IMR-90 (cell line): ENCODE results near the gene BMPER. TPM values are rescaled to one million over a fixed set of nuclear protein-coding genes. Genes with fewer than 3 reads are reported as not detected.
"Not testable (repeated sequence)": the region's sequence is repeated elsewhere in the genome, so short reads cannot be mapped to it uniquely, and the experiment has no call there.

ENCODE experiments used
- ATAC-seq: fragments of 200-7000 bp; cut with Tn5 transposase; 2 replicates; pipeline ENCODE4 v1.9.1; 2020; ENCODE audit warnings: low read depth, mild to moderate bottlenecking, moderate library complexity
- BruUV-seq: library from RNA; stranded (reverse); fragments of 400-500 nt; replicated peaks from 2 replicates; lab custom pipeline; 2021; lab: Mats Ljungman, UMichigan
- CTCF ChIA-PET: fragments of 300-600 bp; formaldehyde crosslinking; extraction: SDS; loops from one replicate; lab custom pipeline; 2021; ENCODE audit warnings: antibody characterized with exemption; lab: Yijun Ruan, JAX
- POLR2A ChIA-PET: fragments of 300-600 bp; sonication (Branson Sonifier 250); formaldehyde crosslinking; loops from one replicate; lab custom pipeline; 2022; ENCODE audit warnings: antibody characterized with exemption; ENCODE audit not compliant: unreplicated experiment; lab: Charles Lee
- DNase-seq: peaks from one replicate; pipeline ENCODE4 v3.0.0; 2013
- H2AFZ ChIP-seq: replicated peaks from 2 replicates; pipeline ENCODE3; 2013; ENCODE audit warnings: low read length, mild to moderate bottlenecking; ENCODE audit not compliant: poor library complexity
- H2AK5ac ChIP-seq: 2 replicates; pipeline ENCODE4 v1.6.1; 2013; ENCODE audit warnings: low read depth, low read length, inconsistent platforms
- H2AK9ac ChIP-seq: replicated peaks from 2 replicates; pipeline ENCODE3; 2013; ENCODE audit warnings: mild to moderate bottlenecking, low read depth, low read length, moderate library complexity; ENCODE audit not compliant: poor library complexity
- H2BK120ac ChIP-seq: 2 replicates; pipeline ENCODE4 v1.6.1; 2013; ENCODE audit warnings: low read depth, low read length, inconsistent platforms
- H2BK15ac ChIP-seq: 3 replicates; pipeline ENCODE4 v1.6.1; 2013; ENCODE audit warnings: low read depth, low read length, inconsistent platforms
- H2BK20ac ChIP-seq: 2 replicates; pipeline ENCODE4 v1.6.1; 2013; ENCODE audit warnings: low read depth, mild to moderate bottlenecking, inconsistent platforms, low read length, moderate library complexity
- H2BK5ac ChIP-seq: 2 replicates; pipeline ENCODE4 v1.6.1; 2013; ENCODE audit warnings: mild to moderate bottlenecking, low read depth, low read length, inconsistent platforms; ENCODE audit not compliant: poor library complexity, severe bottlenecking
- H3K14ac ChIP-seq: replicated peaks from 2 replicates; pipeline ENCODE4 v1.6.1; 2013; ENCODE audit warnings: low read depth, low read length, inconsistent platforms
- H3K18ac ChIP-seq: 2 replicates; pipeline ENCODE4 v1.6.1; 2013; ENCODE audit warnings: low read depth, low read length, control low read depth
- H3K23ac ChIP-seq: 2 replicates; pipeline ENCODE4 v1.6.1; 2013; ENCODE audit warnings: low read depth, low read length, inconsistent platforms
- H3K27ac ChIP-seq: 2 replicates; pipeline ENCODE4 v1.5.1; 2013; ENCODE audit warnings: mild to moderate bottlenecking, control low read depth, low read length; ENCODE audit not compliant: insufficient read depth
- H3K27me3 ChIP-seq: 2 replicates; pipeline ENCODE4 v1.6.1; 2013; ENCODE audit warnings: low read length; ENCODE audit not compliant: control insufficient read depth, insufficient read depth
- H3K36me3 ChIP-seq: 2 replicates; pipeline ENCODE4 v1.6.1; 2013; ENCODE audit warnings: low read length, mixed read lengths; ENCODE audit not compliant: control insufficient read depth, insufficient read depth
- H3K4ac ChIP-seq: 2 replicates; pipeline ENCODE4 v1.6.1; 2013; ENCODE audit warnings: low read depth, low read length, inconsistent platforms
- H3K4me1 ChIP-seq: 2 replicates; pipeline ENCODE4 v1.6.1; 2013; ENCODE audit warnings: low read length, mixed read lengths; ENCODE audit not compliant: control insufficient read depth, insufficient read depth
- H3K4me2 ChIP-seq: 2 replicates; pipeline ENCODE4 v1.6.1; 2013; ENCODE audit warnings: low read depth, mild to moderate bottlenecking, control low read depth, low read length, moderate library complexity
- H3K4me3 ChIP-seq: 2 replicates; pipeline ENCODE4 v1.5.1; 2013; ENCODE audit warnings: low read depth, mild to moderate bottlenecking, control low read depth, low read length, moderate library complexity; ENCODE audit not compliant: insufficient read depth
- H3K56ac ChIP-seq: 2 replicates; pipeline ENCODE4 v1.6.1; 2013; ENCODE audit warnings: low read length, inconsistent platforms; ENCODE audit not compliant: insufficient read depth; ENCODE audit errors: extremely low read depth
- H3K79me1 ChIP-seq, 2 experiments: 2 replicates each; pipeline ENCODE4 v1.6.1; 2013; ENCODE audit warnings: low read length in 2 of 2, inconsistent platforms in 1 of 2, low read depth in 1 of 2
- H3K9ac ChIP-seq: 2 replicates; pipeline ENCODE4 v1.6.1; 2013; ENCODE audit warnings: low read depth, low read length, control low read depth
- H3K9me1 ChIP-seq: 2 replicates; pipeline ENCODE4 v1.6.1; 2013; ENCODE audit warnings: low read length, inconsistent platforms; ENCODE audit not compliant: insufficient read depth
- H3K9me3 ChIP-seq: 2 replicates; pipeline ENCODE4 v1.6.1; 2013; ENCODE audit warnings: low read length; ENCODE audit not compliant: control insufficient read depth, insufficient read depth
- H4K20me1 ChIP-seq: 2 replicates; pipeline ENCODE4 v1.6.1; 2013; ENCODE audit warnings: low read length, inconsistent platforms; ENCODE audit not compliant: insufficient read depth
- H4K5ac ChIP-seq: 2 replicates; pipeline ENCODE4 v1.6.1; 2013; ENCODE audit warnings: mild to moderate bottlenecking, low read depth, low read length, control low read depth
- H4K8ac ChIP-seq, 2 experiments: 2 replicates each; pipeline ENCODE4 v1.6.1; 2013; ENCODE audit warnings: low read depth in 2 of 2, low read length in 2 of 2, control low read depth in 1 of 2, inconsistent platforms in 1 of 2
- H4K91ac ChIP-seq: 2 replicates; pipeline ENCODE4 v1.6.1; 2013; ENCODE audit warnings: low read depth, low read length, inconsistent platforms; ENCODE audit not compliant: insufficient read depth
- CHD1 ChIP-seq: IDR thresholded peaks from 2 replicates; pipeline ENCODE4 v1.6.1; 2012; ENCODE audit warnings: low read depth, low read length, improper control_type of control experiment
- RCOR1 ChIP-seq: IDR thresholded peaks from 2 replicates; pipeline ENCODE4 v1.6.1; 2012; ENCODE audit warnings: mild to moderate bottlenecking, low read length, improper control_type of control experiment; ENCODE audit not compliant: insufficient replicate concordance
- WGBS, 2 experiments: methylation state at CpG; one replicate each; pipeline versions ENCODE4 v1.1.5 to v1.1.7; 2013; ENCODE audit warnings: missing lambda C conversion rate in 2 of 2; ENCODE audit not compliant: insufficient read length in 1 of 2; ENCODE audit errors: extremely low coverage in 2 of 2; 5-methylcytosine and 5-hydroxymethylcytosine counted together
- dilution Hi-C: fragments of 300-500 bp; cut with HindIII; formaldehyde crosslinking; loops from one replicate; pipeline ENCODE4 v1.14.3; 2018; ENCODE audit warnings: low sequenced_read_pairs; ENCODE audit not compliant: unreplicated experiment
- in situ Hi-C: fragments of 300-500 bp; cut with MboI; formaldehyde crosslinking; loops from 3 replicates; pipeline ENCODE4 v1.14.3; 2019; ENCODE audit warnings: low sequenced_read_pairs, inconsistent platforms, mixed read lengths
- intact Hi-C: fragments of 100-400 bp; cut with micrococcal nuclease; formaldehyde crosslinking; loops from 2 replicates; pipeline ENCODE4 v1.10.0; 2022
- polyA plus RNA-seq, 3 experiments: library from polyadenylated mRNA; depleted of rRNA; stranded (reverse); fragments of >200 nt; gene quantifications; 2 replicates each; pipeline ENCODE4 v1.2.3, GENCODE V29; 2012; ENCODE audit warnings: low replicate concordance in 1 of 3
- total RNA-seq: library from RNA; depleted of rRNA; stranded (reverse); fragments of >200 nt; gene quantifications from 2 replicates; pipeline ENCODE4 v1.2.3, GENCODE V29; 2012

Gene BMPER
- total and polyA plus RNA-seq, 2 of the 4 experiments (the other 2 are of a cell fraction) = 6.2 to 7.9 TPM

- Histone ChIP-seq H3K9me3 (0 out of 2 replicates have a peak, but pooled peaks cover 2% of the 10 kb centered on the region), H3K36me3 (no peaks in the 10 kb centered on the region), H4K5ac (no peak overlapping the region), H3K27ac (no peak overlapping the region), H4K8ac (no peak overlapping the region), H3K4me2 (no peak overlapping the region), H2AK5ac (no peak overlapping the region), H3K9me1 (no peaks in the 10 kb centered on the region), H2AFZ (no peak overlapping the region), H2BK20ac (no peak overlapping the region), H3K4me1 (no peaks in the 10 kb centered on the region), H3K4ac (no peak overlapping the region), H3K56ac (no peak overlapping the region), H3K4me3 (no peak overlapping the region), H3K18ac (no peak overlapping the region), H2BK120ac (no peak overlapping the region), H2AK9ac (no peak overlapping the region), H3K9ac (no peak overlapping the region), H3K14ac (no peak overlapping the region), H2BK15ac (no peak overlapping the region), H4K20me1 (no peaks in the 10 kb centered on the region), H3K23ac (no peak overlapping the region), H2BK5ac (no peak overlapping the region), H3K79me1 (no peaks in the 10 kb centered on the region), H4K91ac (no peak overlapping the region), H3K27me3 (no peaks in the 10 kb centered on the region)
- in situ Hi-C loops (loop anchor here (25.0 kb wide), 1 partner anchor 931 kb away; no protein-coding TSS in a partner anchor), dilution Hi-C loops (no loop called here), intact Hi-C loops (loop anchor here (5.0 to 10.0 kb wide), 4 partner anchors 233 to 926 kb away; no protein-coding TSS in a partner anchor)
- no CpG with 5 or more reads among the region's 8 CpGs for WGBS, 2 experiments
- no peak for TF ChIP-seq CHD1
- no peak for TF ChIP-seq RCOR1
- DNase-seq (no peak), ATAC-seq (no peak)
- POLR2A ChIA-PET = no interaction called here
- CTCF ChIA-PET = no interaction called here
- no TSS peak for BruUV-seq
Measured at GRCh38 chr7:34168013-34168412, 262.7 kb downstream of the BMPER start.

- in situ Hi-C loops = loop anchor here (25.0 kb wide), 1 partner anchor 938 kb away; no protein-coding TSS in a partner anchor
- H3K18ac ChIP-seq, H2AK5ac ChIP-seq, H3K4me2 ChIP-seq, H3K4me1 ChIP-seq, H2BK120ac ChIP-seq, H3K79me1 ChIP-seq, H3K23ac ChIP-seq, CTCF ChIA-PET, H2BK20ac ChIP-seq, BruUV-seq, H2BK5ac ChIP-seq, H3K56ac ChIP-seq, H4K91ac ChIP-seq, H4K8ac ChIP-seq, H3K27me3 ChIP-seq, H2AK9ac ChIP-seq, dilution Hi-C loops, DNase-seq, intact Hi-C loops, ATAC-seq, H2AFZ ChIP-seq, H3K27ac ChIP-seq, H3K9me1 ChIP-seq, H3K14ac ChIP-seq, H3K4ac ChIP-seq, H3K9me3 ChIP-seq, H3K4me3 ChIP-seq, H4K20me1 ChIP-seq, POLR2A ChIA-PET, H3K9ac ChIP-seq, H2BK15ac ChIP-seq, H4K5ac ChIP-seq, H3K36me3 ChIP-seq: not testable (repeated sequence)
- WGBS, 2 experiments = 96% methylated on average over 4 of the region's 32 CpGs; no CpG with 5 or more reads in 1 of the 2 experiments
Measured at GRCh38 chr7:34174688-34175616, 269.6 kb downstream of the BMPER start.
